Putamen (tissue), 1 donor: ENCODE results near the gene TTC19.

Source experiments
- DNase-seq: peaks from one replicate; pipeline ENCODE4 v3.0.0-alpha.2; 2016; ENCODE audit warnings: low spot score

Gene TTC19, protein sequence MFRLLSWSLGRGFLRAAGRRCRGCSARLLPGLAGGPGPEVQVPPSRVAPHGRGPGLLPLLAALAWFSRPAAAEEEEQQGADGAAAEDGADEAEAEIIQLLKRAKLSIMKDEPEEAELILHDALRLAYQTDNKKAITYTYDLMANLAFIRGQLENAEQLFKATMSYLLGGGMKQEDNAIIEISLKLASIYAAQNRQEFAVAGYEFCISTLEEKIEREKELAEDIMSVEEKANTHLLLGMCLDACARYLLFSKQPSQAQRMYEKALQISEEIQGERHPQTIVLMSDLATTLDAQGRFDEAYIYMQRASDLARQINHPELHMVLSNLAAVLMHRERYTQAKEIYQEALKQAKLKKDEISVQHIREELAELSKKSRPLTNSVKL

DNA sequence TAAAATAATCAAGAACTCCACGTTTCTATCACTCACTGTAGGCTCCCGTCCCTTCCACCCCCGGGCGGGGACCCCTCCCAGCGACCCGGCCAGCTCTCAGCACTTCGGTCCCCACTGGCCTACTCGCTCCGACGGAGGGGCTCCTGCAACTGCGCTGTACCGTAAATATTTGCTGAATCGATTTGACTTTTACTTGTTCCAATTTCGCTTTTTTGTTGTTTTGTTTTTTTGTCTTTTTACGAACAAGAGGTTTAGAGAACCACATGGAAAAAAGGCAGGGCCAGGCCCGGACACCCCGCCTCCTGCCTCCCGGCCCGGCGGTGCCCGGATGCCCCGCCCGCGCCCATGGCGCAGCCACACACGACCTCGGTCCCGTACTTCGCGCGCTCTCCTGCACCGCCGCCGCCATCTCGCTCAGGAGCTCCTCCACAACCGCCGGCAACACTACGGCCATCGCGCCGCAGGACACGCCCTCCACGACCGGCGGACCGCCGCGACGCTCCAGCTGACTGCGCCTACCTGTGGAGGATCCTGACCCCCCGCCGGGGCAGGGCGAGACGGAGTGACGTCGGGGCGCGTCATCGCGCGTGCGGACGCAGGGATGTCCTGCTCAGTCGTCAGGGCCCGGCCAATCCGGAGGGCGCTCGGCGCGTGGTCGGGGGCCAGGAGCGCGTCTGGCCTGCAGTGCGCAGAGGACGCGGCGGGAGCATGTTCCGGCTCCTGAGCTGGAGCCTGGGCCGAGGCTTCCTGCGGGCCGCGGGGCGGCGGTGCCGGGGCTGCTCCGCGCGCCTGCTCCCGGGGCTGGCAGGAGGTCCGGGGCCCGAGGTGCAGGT is at the start of gene TTC19, which contains the start of gene ZSWIM7:
Gene TTC19, plus strand, starts transcription at position 684 of the 833 bp plus-strand sequence. Its CDS starts 25 bp downstream, at position 709.
Gene ZSWIM7, minus strand, starts transcription at position 564 of the 833 bp plus-strand sequence. Its CDS starts 110 bp downstream, at position 454.
- DNase-seq, result peak; percentile 96

DNA sequence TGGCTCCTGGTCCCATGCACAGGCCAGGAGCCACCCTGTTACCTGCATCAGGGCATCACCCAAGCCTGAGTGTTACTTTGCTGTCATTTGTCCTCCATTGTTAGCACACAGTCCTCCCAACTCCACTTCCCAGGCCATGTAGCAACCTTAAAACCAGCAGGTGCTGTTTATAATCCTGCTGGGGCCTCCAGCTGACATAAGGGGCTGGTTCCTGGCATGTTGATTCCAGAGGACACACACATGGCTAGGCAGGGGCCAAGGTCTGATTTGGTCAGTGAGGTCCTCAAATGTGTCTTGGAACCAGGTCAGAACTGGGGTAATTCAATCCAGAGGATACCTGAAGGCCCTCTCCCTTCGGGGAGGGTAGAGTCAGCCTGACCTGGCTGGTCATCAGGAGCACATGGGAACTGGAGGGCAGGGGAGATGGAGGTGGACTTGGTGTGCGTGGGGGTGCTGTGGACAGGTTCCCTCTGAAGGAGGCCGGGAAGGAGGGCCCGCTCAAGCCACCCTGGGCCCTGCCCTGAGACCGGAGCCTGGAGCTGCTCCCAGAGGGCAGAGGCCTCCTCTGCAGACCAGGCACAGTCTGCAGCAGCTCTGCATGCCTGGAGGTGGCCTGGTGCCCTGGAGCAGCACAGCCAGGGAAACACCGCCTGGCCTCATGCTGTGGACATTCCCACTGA is 48.1 kb upstream of the TTC19 start:
- DNase-seq, result no peak

DNA sequence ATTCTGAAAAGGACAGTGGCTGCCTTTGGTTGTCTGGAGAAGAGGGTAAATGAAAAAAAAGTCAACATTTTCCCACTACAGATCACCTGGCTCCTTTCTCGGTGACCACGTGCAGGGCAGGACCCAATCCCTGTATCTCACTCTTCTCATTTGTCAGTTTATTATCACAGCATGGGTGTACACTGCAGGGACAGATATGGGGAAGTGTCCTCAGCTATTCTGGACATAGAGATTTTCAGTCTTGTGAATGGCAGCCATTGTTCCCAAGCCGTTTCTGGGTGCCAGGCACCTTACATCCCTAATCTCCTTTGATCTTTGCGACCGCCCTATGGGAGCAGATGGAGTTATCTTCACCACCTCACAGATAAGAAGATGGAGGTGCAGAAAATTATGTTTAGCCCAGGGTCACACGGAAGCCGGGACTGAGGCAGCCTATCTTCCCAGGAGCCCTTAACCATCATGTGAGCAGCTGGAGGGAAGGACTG is 47.5 kb upstream of the TTC19 start:
- DNase-seq, result no peak

DNA sequence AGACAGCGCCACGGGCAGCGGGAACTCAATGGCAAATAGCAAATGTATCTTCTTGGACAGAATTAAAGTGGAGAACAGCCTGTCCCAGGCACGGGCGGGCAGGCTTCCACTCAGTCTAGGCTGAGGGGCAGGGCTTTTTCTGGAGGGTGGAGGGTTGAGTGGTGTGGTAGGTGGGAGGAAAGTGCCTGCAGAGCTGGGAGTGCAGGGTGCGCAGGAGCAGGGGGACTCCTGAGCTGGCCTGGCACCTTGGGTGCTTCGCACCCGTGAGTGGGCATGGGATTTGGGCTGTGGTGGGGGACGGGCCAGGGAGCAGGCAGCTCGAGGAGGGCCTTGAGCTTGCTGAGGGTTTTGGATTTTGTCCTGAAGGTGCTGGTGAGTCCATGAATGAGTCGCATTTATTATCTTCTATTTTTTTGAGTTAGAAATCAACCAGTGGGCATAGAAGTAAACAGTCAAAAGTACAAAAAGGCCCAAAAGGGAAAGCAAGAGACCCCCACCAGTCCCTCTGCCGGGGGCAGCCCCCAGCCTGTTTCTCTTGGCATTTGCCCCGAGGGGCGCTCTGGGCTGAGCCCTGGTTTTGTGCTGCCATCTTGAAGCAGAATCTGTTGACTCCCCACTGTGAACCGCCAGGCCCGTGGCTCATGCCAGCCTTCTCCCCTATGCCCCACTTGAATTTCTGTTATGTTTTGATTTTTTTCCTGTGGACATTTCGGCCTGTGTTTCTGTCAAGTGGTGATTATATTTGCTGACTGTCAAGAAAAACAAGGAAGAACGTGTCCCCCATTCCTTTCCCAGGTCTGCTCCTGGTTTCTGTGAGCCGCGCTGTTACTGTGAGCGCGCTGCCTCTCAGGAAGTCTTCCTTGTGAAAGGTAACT is 46.5 kb upstream of the TTC19 start:
- DNase-seq, result no peak

DNA sequence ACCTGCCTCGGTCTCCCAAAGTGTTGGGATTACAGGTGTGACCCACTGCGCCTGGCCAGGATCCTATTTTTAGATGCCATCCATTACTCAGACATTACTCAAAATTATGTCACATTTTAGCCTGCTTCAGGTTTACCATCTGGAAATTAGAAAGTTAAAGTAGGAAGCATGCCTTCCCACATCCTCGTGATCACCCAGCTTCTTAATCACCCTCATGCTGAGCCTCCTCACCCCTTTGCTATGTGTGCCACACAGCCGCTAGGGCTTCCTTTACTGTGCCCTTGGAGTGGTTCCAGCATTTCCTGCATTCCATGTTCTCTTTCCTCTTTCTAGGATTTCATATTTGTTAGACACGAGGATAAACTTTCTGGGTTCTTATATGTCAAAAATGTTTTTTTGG is 45.4 kb upstream of the TTC19 start:
- DNase-seq, result no peak

DNA sequence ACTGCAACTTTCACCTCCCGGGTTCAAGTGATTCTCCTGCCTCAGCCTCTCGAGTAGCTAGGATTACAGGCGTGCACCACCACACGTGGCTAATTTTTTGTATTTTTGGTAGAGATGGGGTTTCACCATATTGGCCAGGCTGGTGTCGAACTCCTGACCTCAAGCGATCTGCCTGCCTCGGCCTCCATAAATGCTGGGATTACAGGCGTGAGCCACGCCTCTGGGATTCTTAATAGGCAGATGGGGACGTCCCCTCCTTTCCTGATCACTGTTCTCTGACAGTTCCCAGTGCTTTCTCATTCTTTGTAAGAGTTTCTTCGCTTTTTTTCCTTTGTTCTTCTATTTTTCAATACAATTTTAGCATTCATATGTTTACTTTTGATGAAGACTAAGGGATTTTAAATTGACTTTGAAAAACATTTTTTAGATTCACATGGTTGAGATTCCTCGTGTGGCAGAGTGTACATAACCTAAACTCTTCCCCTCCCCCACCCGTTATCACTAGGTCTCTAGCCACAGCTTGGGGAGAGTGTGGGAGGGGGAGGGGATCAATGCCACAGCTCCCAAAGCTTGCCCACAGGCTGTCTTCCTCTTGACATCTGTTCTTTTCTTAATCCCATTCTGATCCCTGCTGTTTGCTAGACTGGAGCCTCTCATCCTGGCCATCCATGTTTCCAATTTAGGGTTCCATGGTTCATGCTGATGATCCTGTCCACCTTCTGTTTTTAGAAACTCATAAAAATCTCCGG is 43.7 kb upstream of the TTC19 start:
- no peak for DNase-seq

DNA sequence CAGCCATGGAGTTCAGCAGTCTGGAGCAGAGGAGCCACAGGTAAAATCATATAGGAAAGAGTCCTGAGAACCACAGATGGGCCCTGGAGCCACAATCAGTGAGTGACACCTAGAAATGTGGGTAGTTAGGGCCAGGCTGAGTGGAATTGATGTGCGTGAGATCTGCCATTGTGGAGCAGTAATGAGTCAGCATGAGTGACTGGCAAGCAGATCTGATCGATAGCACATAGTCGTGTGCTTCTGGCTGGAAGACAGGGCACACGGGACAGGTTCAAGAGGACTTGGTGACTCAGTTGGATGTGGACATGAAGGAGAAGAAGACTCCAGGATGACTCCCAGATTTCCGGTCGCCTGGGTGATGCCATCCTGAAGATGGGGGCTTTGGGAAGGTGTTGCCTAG is 42.4 kb upstream of the TTC19 start:
- DNase-seq, result no peak

DNA sequence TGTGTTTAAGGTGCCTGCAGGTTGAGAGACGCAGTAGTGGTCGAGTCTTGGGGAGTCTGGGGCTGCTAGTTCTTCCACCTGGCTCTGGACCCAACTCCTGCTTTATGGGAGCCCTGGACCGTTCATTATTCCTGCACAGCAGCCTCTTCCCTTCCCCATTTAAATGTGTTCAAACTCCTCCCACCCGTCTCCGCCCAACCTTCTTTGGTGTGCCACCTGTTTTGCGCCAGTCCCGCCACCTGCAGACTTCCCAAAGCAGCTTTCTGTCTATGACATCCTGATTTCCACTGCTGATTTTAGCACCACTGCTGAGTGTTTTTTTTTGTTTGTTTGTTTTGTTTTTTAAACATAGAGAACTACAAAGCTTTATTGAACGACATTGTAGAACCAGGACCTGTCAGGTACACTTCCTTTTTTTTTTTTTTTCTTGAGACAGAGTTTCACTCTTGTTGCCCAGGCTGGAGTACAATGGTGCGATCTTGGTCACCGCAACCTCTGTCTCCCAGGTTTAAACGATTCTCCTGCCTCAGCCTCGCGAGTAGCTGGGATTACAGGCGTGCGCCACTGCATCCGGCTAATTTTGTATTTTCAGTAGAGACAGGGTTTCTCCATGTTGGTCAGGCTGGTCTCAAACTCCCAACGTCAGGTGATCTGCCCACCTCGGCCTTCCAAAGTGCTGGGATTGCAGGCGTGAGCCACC is 41.9 kb upstream of the TTC19 start:
- no peak for DNase-seq

DNA sequence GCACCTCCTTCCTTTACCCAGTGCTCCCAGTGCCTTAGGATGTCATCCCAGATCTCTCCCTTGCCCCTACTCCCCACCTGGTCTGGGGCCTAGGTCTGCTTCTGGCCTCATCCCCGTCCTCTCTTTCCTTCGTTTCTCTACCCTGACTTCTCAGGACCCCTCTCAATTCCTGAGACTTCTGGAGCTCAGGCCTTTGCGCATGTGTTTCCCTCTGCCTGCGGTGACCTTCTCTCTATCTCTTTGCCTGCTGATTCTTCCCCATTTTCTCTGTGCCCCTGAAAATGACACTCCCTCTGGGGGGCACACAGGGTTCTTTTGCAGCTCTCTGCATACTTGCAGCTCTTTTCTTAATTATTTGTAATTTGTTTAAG is 41.2 kb upstream of the TTC19 start:
- DNase-seq, result no peak

DNA sequence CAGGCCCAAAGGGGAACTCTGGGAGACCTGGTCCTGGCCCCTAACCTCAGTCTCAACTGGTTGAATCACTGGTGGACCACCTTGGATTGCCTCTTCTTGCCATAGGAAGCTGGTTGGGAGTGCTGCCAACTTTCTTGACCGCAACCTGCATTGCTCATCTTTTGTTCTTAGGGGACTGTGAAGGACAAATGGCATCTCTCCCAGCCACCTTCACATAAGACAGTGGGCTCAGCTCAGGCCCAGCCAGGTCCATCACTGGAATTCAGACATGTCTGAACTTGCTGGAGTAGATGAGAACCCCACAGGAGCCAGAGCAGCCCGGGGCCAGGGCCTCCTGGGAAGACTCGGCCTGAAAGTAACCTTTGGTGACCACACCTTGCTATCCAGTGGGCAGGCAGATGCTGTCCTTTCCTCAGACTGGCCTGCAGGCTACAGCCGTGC is 35.9 kb upstream of the TTC19 start:
- no peak for DNase-seq

DNA sequence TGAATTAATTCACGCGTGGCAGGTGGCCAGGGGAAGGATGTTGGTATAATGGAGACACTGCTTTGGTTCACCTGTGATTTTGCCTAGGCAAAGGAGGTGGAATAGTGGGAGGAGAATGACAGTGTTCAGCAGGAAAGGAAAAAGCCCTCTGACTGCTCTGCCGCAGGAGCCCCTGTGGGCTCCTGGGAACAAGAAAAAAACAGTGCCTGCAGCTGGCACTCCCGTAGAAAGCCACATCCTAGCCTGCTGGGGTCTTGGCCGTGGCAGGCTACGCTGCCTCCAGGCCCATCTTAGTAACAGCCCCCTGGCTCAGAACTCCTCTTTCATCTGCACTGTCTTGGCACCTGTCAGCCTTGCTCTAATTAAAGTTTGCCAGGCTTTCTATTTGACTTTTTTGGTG is 34.1 kb upstream of the TTC19 start:
- no peak for DNase-seq

DNA sequence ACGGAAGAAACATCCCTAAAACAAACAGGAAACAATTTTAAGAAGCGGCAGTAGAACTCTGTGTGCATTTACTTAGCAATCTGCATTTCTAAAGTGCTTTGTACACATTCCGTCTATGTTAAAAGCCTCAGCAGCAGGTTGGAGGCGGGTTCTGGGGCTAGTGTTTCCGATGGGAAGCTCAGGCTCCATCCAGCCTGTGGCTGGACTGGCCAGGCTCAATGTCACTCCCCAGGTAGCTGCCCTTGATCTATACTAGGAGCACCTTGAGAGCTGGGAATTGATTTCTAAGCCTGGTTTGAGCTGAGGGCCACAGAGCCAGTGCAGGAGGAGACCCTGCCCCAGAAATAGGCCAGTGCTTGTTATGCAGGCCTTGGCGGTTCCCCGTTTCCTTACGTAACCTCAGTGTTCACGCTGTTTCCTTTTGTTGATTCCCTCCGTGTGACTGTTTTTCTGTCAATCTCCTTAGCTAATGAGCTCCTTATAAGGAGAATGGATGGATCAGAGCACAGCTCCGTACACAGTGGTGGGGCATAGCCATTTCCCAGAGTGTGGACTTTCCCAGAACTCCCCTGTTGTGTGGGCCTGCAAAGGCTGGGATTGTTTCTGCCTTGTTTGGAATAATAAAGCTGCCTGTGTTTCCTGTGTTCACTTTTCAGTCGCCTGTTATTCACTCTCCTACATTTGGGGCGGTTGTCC is 33.3 kb upstream of the TTC19 start:
- DNase-seq, result peak; percentile 63

DNA sequence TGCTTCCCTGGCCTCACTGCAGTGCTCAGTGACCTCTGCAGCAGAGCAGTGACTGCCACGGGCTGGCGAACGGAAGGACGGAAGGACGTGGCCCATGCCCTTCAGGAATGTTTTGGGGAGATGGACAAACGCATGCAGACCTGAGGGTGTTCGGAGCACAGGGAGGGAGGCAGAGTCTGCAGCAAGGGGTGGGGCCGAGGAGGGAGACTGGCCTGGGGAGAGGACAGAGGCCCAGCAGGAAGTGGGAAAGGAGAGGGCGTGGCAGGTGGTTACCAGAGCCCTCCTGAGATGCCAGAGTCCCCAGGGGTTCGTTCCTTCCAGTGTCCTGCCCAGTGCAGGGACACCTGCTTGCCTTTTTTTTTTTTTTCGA is 32.8 kb upstream of the TTC19 start:
- DNase-seq, result no peak

DNA sequence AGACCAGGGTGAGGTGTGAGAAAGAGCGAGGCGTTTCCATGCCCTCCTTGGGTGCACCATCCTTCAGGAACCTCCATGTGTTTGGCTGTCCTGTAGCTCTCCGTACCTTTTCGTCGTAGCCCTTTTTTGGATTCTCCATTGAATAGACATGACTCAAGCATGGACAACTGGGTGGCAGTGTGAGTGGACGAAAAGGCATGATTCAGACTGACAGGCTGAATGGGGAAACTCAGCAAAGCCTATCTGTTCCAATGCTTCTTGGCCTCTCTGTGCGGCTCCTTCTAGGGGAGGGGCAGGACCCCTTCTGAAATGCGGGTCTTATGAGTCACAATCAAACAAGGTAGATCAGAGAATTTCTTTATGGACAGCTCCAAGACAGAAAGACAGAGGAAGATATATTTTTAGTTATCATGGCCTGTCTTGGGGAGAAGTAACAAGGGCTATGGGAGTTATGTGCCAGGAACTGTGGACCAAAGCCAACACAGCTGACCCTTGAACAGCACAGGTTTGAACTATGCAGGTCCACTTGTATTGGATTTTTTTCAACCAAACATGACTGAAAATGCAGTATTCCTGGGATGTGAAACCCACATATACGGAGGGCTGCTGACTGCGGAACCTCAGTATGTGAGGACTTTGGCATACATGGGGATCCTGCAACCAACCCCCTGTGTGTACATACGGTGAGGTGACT is 31.8 kb upstream of the TTC19 start:
- no peak for DNase-seq

DNA sequence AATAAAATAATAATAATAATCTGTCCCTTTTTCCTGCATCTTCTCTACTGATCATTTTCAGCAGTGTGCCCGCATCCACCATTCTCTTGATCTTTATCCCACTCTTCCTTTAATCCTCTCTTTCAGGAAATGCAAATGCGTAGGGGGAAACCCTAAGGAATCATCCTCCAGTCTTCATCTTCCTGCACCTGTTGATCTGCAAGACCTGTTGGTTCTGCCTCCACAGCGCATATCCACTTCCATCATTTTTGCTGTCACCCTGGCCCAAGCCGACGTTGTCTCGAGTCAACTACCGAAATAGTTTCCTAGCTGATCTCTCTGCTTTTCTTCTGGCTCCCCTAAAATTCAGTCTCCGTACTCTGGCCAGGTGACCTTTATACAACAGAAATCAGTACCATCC is 30.2 kb upstream of the TTC19 start:
- DNase-seq, result no peak

DNA sequence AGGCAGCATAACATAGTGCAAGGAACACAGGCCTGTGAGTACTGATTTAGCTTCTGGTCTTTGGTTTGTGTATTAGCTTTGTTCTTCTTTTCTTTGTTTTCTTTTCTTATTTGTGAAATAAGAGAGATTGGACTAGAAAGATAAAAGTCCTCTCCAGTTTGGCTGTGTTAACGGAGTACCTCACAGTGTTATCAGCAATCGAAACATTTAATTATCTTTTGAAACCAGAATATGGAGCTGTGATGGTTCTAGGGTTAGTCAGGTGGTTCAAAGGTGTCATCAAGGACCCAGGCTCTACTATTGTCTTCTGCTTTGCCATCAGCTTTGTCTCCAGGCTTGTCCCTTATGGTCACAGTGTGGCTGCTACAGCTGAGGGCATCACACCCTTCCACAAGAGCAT is 29.1 kb upstream of the TTC19 start:
- no peak for DNase-seq

DNA sequence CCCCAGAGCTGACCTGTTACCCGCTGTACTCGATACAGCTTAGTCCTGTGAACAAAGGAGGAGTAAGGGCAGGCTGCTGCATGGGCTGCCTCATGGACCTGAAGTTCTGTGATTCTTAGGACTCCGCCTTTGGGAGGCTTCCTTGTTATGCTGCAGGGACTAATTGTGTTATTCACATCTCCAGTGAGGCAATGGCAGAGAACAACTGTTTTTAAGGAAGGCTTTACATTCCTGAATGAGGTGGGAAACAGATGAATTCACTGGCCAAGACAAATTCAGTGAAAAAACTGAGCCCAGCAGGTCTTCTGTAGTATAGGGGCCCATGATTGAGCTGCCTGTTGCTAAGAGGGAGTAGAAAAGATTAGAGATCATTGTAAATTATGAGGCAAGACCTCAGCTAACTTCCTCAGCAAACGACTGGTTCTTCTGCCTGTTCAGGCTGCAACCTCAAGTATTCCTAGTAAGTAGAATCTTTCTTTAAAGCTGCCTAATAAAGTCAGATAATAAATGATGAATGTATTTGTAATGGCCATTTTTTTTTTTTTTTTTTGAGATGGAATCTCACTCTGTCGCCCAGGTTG is 28.4 kb upstream of the TTC19 start:
- DNase-seq, result no peak

DNA sequence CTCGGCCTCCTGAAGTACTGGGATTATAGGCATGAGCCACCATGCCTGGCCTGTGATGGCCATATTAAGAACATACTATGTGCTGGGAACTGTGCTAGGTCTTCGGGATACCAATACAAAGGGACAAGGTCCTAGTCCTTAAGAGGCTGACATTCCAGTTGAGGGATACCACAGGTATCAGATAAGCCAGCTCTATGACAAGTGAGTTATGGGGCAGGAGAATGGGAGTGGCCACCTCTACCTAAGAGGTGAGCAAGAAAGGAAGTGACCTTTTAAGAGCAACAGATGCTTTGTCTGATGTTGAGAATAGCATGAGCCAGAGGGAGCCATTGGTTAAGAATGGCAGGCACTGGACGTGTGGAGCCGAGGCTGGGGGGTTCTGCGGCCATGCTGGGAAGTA is 27.7 kb upstream of the TTC19 start:
- no peak for DNase-seq
